Tibial nerve (tissue), 4 donors: ENCODE data around the gene INPP5B. TPM values are rescaled to one million over a fixed set of nuclear protein-coding genes. Genes with fewer than 3 reads are reported as not detected.

ENCODE experiments used
- DNase-seq, 2 donors: peaks; one replicate each; pipeline ENCODE4 v3.0.0-alpha.2; 2019; ENCODE audit warnings: low spot score in 2 of 2
- H3K27ac ChIP-seq, 4 donors: fragments of 200-600 bp; sonication (generic) in 3 of 4; one replicate each; pipeline ENCODE4 v1.5.1; 2017 to 2019; ENCODE audit warnings: mild to moderate bottlenecking in 1 of 4
- H3K27me3 ChIP-seq, 2 donors: fragments of 200-600 bp; sonication (generic) in 1 of 2; one replicate each; pipeline versions ENCODE4 v1.5.1 to v1.6.0; 2017 to 2019
- H3K36me3 ChIP-seq, 3 donors: fragments of 200-600 bp; sonication (generic); one replicate each; pipeline ENCODE4 v1.5.1; 2018 to 2019
- H3K4me1 ChIP-seq, 4 donors: fragments of 200-600 bp; sonication (generic) in 3 of 4; one replicate each; pipeline ENCODE4 v1.5.1; 2017 to 2019
- H3K4me3 ChIP-seq, 4 donors: fragments of 200-600 bp; sonication (generic) in 3 of 4; one replicate each; pipeline ENCODE4 v1.5.1; 2017 to 2019; ENCODE audit warnings: mild to moderate bottlenecking in 1 of 4, moderate library complexity in 1 of 4
- H3K9me3 ChIP-seq, 4 donors: fragments of 200-600 bp; sonication (generic) in 3 of 4; one replicate each; pipeline ENCODE4 v1.5.1; 2017 to 2019
- CTCF ChIP-seq, 5 experiments: fragments of 200-600 bp in 3 of 5; fragments of 450-650 bp in 2 of 5; sonication (generic) in 3 of 5; IDR thresholded peaks; one replicate each; pipeline ENCODE4 v1.5.1; 2016 to 2019; ENCODE audit warnings: antibody characterized with exemption in 5 of 5, mild to moderate bottlenecking in 3 of 5, moderate library complexity in 2 of 5
- EP300 ChIP-seq, 2 donors: sonication (generic); formaldehyde crosslinking; IDR thresholded peaks; one replicate each; pipeline ENCODE4 v1.6.1; 2017; ENCODE audit warnings: antibody characterized with exemption in 2 of 2, mild to moderate bottlenecking in 1 of 2
- POLR2A ChIP-seq, 2 donors: fragments of 450-650 bp; IDR thresholded peaks; one replicate each; pipeline ENCODE4 v1.6.1; 2017; ENCODE audit warnings: antibody characterized with exemption in 2 of 2, mild to moderate bottlenecking in 2 of 2, moderate library complexity in 2 of 2
- WGBS, 2 donors: methylation state at CpG; one replicate each; pipeline ENCODE4 v1.1.5; 2018; 5-methylcytosine and 5-hydroxymethylcytosine counted together
- small RNA-seq: library from RNA; depleted of rRNA; stranded (forward); fragments of <200 nt; gene quantifications from one replicate; pipeline ENCODE3, GENCODE V24; 2016
- total RNA-seq, 4 donors: library from RNA; depleted of rRNA; stranded (reverse); fragments of >200 nt; gene quantifications; one replicate each; pipeline ENCODE4 v1.1.0, GENCODE V29; 2016

INPP5B gene
- total RNA-seq, 4 donors from 2014 or later: 39.1 to 52.5 (median 49.0) TPM

- H3K27ac ChIP-seq: peak overlapping the region in 2 of 4 donors; percentile 52 to 75
- no peak for DNase-seq
These were observed 129.4 kb downstream of the INPP5B start for GRCh38 chr1:37817481-37817880.

GRCh38 chr1:37814252-37814651 is 132.6 kb downstream of the INPP5B start:
- Histone ChIP-seq H3K4me3 (no peak overlapping the region), H3K36me3 (peaks cover 0 to 33% (median 3%) of the 10 kb centered on the region in 3 donors), H3K27ac (no peak overlapping the region), H3K4me1 (peaks cover 0 to 33% (median 12%) of the 10 kb centered on the region in 4 donors), H3K9me3 (no peaks in the 10 kb centered on the region), H3K27me3 (no peaks in the 10 kb centered on the region)
- DNase-seq: no peak
- TF ChIP-seq EP300 (IDR thresholded peaks at IDR 0.05) (no peak), CTCF (IDR thresholded peaks at IDR 0.05) (no peak), POLR2A (IDR thresholded peaks at IDR 0.05) (no peak)
- 71 to 87% methylated on average over 7 of the region's 7 CpGs for WGBS, 2 donors

More at GRCh38 chr1:37817481-37817880, 129.4 kb downstream of the INPP5B start:
- H3K4me3 ChIP-seq: no peak overlapping the region
- H3K9me3 ChIP-seq: no peaks in the 10 kb centered on the region
- TF ChIP-seq EP300 (IDR thresholded peaks at IDR 0.05): no peak
- TF ChIP-seq POLR2A (IDR thresholded peaks at IDR 0.05): no peak
- no peak for TF ChIP-seq CTCF (IDR thresholded peaks at IDR 0.05)
- WGBS, 2 donors: 6 to 21% methylated on average over 2 of the region's 2 CpGs
- H3K36me3 ChIP-seq: peaks cover 3 to 63% (median 13%) of the 10 kb centered on the region in 3 donors
- H3K4me1 ChIP-seq: peaks cover 0 to 12% (median 4%) of the 10 kb centered on the region in 4 donors
- no peaks in the 10 kb centered on the region for H3K27me3 ChIP-seq

- Histone ChIP-seq H3K4me3 (no peak overlapping the region), H3K4me1 (peaks cover 0 to 40% (median 17%) of the 10 kb centered on the region in 4 donors), H3K27me3 (no peaks in the 10 kb centered on the region), H3K27ac (no peak overlapping the region), H3K9me3 (no peaks in the 10 kb centered on the region), H3K36me3 (peaks cover 0 to 27% (median 3%) of the 10 kb centered on the region in 3 donors)
- DNase-seq: no peak
- 51 to 54% methylated on average over 2 of the region's 2 CpGs for WGBS, 2 donors
- no peak for TF ChIP-seq CTCF (IDR thresholded peaks at IDR 0.05)
- no peak for TF ChIP-seq POLR2A (IDR thresholded peaks at IDR 0.05)
- no peak for TF ChIP-seq EP300 (IDR thresholded peaks at IDR 0.05)
These were observed 133.2 kb downstream of the INPP5B start for GRCh38 chr1:37813529-37814145.

- Histone ChIP-seq H3K9me3 (no peaks in the 10 kb centered on the region), H3K4me1 (peaks cover 0 to 42% (median 23%) of the 10 kb centered on the region in 4 donors), H3K27me3 (no peaks in the 10 kb centered on the region), H3K27ac (no peak overlapping the region), H3K4me3 (no peak overlapping the region), H3K36me3 (peaks cover 0 to 28% (median 3%) of the 10 kb centered on the region in 3 donors)
- WGBS, 2 donors: 26 to 27% methylated on average over 7 of the region's 7 CpGs
- peak; percentile 23 to 64 for DNase-seq
- TF ChIP-seq CTCF (IDR thresholded peaks at IDR 0.05): peak; percentile 48 to 76 (median 61)
- peak in 1 of 2 donors; percentile 16 for TF ChIP-seq EP300 (IDR thresholded peaks at IDR 0.05)
- no peak for TF ChIP-seq POLR2A (IDR thresholded peaks at IDR 0.05)
These were observed 135.7 kb downstream of the INPP5B start for GRCh38 chr1:37811027-37811655.

Small RNA genes within 50 kb of the gene (small RNA-seq; reads per million reads assigned to genes)
- not detected for gene RF00017
- gene RF00092: not detected
- gene RNU6-510P: not detected
- not detected for gene RNU6-584P

Other genes starting within 250 kb of the INPP5B start
- under 1 TPM in 3 of 4 donors, not detected in 1; under 0.01 to 0.30 (median 0.21) TPM for gene EPHA10, start 181.9 kb downstream of the INPP5B start, total RNA-seq
- gene MANEAL, start 153.2 kb downstream of the INPP5B start, total RNA-seq: 1 to 10 TPM in 3 of 4 donors, under 1 TPM in 1; 0.44 to 1.8 (median 1.7) TPM
- gene C1orf122, start 139.3 kb downstream of the INPP5B start, total RNA-seq: 100 to 1,000 TPM in 1 of 4 donors, 10 to 100 TPM in 3; 80.6 to 132 (median 92.7) TPM
- gene YRDC, start 138.8 kb downstream of the INPP5B start, total RNA-seq: 10 to 100 TPM in 2 of 4 donors, 1 to 10 TPM in 2; 8.1 to 13.8 (median 10.8) TPM
- gene MTF1, start 87.5 kb downstream of the INPP5B start, total RNA-seq: 1 to 10 TPM; 6.1 to 9.0 (median 7.8) TPM
- gene SF3A3, start 43.0 kb upstream of the INPP5B start, total RNA-seq: 10 to 100 TPM; 51.0 to 67.8 (median 62.8) TPM
- gene FHL3, start 58.5 kb upstream of the INPP5B start, total RNA-seq: 10 to 100 TPM; 25.1 to 32.7 (median 26.6) TPM
- gene UTP11, start 65.7 kb upstream of the INPP5B start, total RNA-seq: 10 to 100 TPM; 16.5 to 36.8 (median 25.7) TPM
- gene POU3F1, start 99.7 kb upstream of the INPP5B start, total RNA-seq: 10 to 100 TPM; 11.6 to 53.4 (median 24.8) TPM